ENCODE data around the gene SLC11A1.

The SLC11A1 gene, protein sequence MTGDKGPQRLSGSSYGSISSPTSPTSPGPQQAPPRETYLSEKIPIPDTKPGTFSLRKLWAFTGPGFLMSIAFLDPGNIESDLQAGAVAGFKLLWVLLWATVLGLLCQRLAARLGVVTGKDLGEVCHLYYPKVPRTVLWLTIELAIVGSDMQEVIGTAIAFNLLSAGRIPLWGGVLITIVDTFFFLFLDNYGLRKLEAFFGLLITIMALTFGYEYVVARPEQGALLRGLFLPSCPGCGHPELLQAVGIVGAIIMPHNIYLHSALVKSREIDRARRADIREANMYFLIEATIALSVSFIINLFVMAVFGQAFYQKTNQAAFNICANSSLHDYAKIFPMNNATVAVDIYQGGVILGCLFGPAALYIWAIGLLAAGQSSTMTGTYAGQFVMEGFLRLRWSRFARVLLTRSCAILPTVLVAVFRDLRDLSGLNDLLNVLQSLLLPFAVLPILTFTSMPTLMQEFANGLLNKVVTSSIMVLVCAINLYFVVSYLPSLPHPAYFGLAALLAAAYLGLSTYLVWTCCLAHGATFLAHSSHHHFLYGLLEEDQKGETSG

DNA sequence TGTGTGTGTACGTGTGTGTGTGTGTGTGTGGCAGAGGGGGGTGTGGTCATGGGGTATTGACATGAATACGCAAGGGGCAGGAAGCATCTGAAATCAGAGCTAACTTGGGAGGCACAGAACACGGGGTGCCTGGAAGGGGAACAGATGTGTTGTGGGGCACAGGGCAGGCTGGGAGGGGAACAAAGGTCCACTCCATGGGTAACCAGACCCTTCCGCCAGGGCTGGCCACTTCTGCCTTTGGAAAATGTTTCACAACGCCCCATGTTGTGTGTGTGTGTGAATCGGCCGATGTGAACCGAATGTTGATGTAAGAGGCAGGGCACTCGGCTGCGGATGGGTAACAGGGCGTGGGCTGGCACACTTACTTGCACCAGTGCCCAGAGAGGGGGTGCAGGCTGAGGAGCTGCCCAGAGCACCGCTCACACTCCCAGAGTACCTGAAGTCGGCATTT, at the start of gene SLC11A1:
Gene SLC11A1 (plus strand): TSS at position 358 of the 451 bp plus-strand sequence. CDS start 96 bp downstream, outside the sequence.
- DNase-seq: peak; percentile 92 to 95

DNA sequence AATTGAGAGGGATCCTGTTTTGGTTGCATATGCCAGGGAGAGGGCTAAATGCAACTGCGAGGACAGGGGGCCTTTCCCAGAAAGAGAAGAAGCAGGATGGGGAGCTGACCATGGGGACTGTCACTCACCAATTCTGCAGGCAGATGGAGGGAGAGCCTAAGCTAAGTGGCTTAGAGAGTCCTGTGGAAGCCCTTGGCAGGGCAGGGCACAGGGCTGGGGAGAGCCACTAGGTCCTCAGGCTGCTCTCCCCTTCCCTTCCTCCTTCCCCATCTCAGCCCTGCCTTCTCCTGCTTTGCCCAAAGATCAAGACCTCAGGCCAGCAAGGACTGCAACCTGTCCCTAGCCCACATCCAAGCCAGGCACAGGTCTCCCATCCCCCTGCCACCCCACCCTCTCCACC, 49.8 kb upstream of the SLC11A1 start:
- DNase-seq: no peak

- DNase-seq: peak; percentile 61 to 81
Measured at GRCh38 chr2:218332920-218333645, 49.0 kb upstream of the SLC11A1 start.

DNA sequence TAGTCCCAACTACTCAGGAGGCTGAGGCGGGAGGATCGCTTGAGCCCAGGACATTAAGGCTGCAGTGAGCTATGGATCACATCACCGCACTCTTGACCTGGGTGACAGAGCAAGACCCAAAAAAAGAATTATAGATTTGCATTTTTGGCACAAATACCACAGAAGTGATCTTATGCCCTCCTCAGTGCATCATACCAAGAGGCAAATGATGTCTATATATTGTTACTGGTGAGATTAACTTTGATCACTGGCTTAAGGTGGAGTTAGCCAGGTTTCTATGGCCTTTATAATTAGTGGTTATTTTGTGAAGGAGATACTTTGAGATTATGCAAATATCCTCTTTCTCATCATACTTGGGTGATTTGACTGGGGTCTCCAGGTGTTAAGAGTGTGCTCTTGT, 47.5 kb upstream of the SLC11A1 start:
- DNase-seq: no peak

DNA sequence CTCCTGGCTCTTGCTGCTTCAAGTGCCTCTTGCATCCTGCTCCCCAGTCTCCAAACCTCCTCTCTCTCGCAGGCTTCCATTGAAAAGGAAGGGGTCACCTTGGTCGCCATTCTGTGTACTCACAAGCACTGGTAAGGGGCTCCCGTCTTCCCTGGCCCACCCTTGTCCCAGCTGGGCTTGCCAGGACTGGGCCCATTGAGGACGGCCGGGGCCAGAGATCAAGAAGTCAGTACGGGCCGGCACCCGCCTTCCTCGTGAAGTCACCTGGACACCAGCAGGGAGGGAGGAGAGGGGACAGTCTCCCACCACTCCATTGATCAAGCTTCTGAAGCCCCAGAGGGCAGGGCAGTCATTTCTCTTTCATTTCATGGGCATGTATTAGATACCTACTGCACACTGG, 41.4 kb upstream of the SLC11A1 start:
- DNase-seq: no peak

- DNase-seq: no peak
Measured at GRCh38 chr2:218341381-218341780, 40.7 kb upstream of the SLC11A1 start.

DNA sequence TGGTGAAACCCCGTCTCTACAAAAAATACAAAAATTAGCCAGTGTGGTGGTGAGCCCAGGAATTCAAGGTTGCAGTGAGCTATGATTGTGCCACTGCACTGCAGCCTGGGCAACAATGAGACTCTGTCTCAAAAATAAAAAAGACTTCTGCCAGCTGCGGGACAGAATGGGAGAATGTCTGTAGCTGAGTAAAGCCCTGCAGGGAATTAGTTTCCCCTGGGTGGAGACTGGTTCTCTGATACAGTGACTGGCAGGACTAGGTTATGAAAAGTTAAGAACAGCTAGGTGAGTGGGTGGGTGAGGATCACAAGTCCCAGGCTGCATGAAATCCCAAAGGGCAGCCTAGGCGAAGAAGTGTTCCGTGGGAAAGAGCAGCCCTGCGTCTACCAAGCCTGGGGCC, 39.2 kb upstream of the SLC11A1 start:
- no peak for DNase-seq

- DNase-seq: no peak
Measured at GRCh38 chr2:218343591-218343990, 38.5 kb upstream of the SLC11A1 start.

- peak in 1 of 2 donors; percentile 43 for DNase-seq
Measured at GRCh38 chr2:218344090-218344754, 37.9 kb upstream of the SLC11A1 start.

DNA sequence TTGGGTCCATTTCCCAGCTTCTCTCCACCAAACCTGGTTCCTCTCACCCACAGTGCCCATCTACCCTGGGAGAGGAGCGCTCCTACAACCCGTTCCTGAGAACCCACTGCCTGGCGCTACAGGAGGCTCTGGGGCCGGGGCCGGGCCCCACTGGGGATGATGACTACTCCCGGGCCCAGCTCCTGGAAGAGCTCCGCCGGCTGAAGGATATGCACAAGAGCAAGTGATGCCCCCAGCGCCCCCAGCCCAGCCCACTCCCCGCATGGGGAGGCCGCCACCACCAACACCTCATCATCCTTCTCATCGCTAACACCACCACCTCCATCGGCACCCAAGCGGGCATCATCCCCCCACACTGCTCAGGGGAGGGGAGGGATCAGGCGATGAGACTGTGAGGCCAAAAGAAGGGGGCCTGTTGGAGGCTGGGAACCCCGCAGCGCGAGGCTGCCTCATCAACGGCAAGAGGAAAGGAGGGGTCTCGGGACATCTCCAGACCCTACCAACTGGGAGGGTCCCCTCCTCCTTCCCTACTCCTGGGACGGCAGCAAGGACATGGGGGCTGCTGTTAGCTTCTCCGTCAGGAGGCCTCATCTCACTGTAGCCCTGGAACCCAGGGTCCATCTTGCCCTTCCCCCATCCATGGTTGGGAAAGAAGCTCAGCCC, 37.2 kb upstream of the SLC11A1 start:
- DNase-seq: no peak

GRCh38 chr2:218345491-218346236, 36.4 kb upstream of the SLC11A1 start:
- DNase-seq: no peak

DNA sequence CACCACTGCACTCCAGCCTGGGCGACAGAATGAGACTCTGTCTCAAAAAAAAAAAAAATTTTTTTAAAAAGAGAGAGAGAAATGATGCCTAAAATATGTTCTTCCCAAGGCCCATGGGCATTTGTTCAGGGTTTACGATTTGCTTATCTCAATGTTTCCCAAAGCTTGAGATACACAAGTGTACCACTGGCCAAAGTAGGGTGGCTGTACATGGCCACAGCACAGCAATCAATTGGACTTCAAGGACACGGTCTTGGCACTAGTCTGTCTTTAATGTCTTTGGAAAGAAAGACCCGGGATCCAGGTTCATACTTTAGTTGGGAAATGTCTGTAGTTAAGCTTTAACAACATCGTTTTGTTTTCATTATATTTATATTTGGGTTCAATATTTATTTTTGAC, 34.9 kb upstream of the SLC11A1 start:
- no peak for DNase-seq

DNA sequence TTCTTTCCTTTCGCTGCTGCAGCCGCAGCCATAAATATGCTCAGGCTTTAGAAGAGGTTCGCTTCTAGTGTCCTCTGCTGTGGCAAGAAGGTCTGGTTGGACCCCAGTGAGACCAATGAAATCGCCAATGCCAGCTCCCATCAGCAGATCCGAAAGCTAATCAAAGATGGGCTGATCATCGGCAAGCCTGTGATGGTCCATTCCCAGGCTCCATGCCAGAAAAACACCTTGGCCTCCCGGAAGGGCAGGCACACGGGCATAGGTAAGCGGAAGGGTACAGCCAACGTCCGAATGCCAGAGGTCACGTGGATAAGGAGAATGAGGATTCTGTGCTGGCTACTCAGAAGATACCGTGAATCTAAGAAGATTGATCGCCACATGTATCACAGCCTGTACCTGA, 28.0 kb upstream of the SLC11A1 start:
- DNase-seq: no peak

DNA sequence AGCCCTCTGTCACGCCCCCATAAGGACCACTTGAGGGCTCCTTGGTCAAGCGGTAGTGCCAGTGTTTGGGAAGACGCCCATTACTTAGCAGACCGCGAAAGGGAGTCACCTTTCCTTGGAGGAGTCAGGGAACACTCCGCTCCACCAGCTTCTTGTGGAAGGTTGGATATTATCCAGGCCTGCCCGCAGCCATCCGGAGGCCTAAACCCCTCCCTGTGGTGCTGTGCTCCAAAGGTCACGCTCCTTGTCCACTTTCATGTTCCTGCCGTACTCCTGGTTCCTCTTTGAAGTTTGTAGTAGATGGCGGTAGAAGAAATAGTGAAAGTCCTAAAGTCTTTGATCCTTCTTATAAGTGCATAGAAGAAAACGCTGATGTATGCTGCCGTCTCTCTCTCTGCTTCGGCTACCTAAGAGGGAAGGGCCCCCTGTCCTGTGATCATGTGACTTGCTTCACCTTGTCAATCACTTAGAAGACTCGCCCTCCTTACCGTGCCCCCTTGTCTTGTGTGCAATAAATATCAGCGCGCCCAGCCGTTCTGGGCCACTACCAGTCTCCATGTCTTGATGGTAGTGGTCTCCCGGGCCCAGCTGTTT, 27.1 kb upstream of the SLC11A1 start:
- DNase-seq: no peak

DNA sequence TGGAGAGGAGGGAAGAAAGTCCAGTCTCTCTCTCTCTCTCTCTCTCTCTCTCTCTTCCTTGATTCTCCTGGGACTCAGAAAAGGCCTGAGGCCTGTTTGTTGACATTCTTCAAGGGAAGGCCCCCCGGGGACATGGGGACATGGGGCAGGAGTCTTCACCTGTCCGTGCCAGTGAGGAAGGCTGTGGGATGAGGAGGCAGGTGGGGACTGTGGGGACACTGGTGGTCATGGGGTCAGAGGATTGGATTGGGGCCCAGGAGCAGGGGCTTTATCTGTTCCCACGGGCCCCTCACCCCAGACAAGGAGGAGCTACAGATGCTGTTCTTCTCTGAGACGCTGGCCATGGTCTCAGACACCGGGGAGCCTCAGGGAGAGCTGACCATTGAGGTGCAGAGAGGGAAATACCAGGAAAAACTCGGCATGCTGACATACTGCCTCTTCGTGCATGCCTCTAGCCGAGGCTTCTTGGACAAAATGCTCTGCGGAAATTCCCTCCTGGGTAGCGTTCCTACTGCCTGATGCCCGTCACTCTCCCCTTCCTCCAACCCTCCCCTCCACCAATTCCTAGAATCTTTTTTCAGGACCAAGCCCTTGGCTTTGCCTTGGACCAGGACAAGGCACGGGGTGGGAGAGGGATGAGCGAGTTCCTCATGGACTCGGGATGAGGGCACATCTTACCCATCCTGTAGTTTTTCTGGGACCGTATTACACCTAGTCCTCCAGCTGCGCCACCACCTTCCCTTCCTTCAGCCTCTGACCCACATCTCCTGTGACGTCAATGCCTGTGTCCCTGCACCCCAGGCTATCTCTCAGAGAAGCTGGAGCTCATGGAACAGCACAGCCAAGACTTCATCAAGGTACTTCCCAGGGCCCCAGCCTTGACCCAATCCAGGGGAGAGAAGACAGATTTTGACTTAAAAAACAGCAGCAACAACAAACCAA, 24.6 kb upstream of the SLC11A1 start:
- no peak for DNase-seq

DNA sequence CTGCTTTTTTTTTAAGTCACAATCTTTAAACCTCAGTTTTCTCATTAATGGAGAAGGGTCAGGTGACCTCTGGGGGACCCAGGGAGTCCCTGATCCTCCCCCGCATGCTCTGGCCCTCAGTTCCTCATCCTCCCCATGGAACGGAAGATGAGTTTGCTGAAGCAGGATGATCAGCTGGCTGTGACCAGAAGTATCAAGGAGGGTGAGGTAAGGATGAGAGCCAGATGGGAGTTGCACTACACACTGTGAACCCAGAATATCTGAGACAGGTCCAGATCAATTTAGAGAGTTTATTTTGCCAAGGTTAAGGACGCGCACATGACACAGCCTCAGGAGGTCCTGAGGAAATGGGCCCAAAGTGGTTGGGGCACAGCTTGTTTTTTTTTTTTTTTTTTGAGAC, 21.6 kb upstream of the SLC11A1 start:
- DNase-seq: peak; percentile 87 to 97

- DNase-seq: no peak
Measured at GRCh38 chr2:218362606-218363005, 19.5 kb upstream of the SLC11A1 start.

DNA sequence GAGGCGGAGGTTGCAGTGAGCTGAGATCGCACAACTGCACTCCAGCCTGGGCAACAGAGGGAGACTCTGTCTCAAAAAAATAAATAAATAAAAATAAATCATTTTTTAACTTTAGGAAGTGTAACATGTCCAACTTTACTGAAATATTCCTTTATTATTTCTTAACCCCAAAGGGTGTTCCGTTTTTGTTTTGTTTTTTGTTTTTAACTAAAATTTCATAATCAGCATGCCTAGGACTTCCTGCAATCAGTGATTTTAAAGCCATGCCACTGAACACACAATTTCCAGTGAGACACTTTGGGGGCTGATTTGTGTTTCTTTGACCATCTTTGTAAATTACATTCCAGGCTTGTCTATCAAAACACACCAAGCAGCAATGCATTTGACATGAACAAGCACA, 18.3 kb upstream of the SLC11A1 start:
- peak; percentile 59 to 62 for DNase-seq

DNA sequence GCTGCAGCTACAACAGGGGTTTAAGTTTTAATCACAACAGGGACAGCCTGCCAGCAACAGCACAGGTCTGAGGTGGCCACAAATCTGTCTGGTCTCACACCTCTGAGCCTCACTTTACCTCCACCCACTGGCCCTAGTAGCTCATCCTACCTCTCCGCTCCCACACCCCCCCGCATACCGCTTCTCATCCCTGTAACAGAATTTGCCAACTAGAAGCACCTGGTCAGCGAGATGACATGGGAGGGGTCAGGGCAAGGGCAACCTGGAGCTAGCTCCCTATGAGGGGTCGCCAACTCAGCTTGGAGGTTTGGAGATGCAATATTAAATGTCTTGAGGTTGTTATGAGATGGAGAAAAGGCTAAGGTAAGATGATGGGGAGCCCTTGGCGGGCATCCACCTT, 17.9 kb upstream of the SLC11A1 start:
- DNase-seq: no peak

Data from inflammatory macrophage treated with lipopolysaccharide for 1 hour (primary cell).